ENCODE results near the gene LASP1. TPM values are rescaled to one million over a fixed set of nuclear protein-coding genes. Genes with fewer than 3 reads are reported as not detected.

LASP1 gene
- total RNA-seq, 1 donor from 2014 or later = 58.5 TPM

Other genes starting within 250 kb of the LASP1 start
- 2.7 TPM for gene EPOP, start 195.1 kb upstream of the LASP1 start, total RNA-seq
- 29.5 TPM for gene MLLT6, start 164.8 kb upstream of the LASP1 start, total RNA-seq
- 81.9 TPM for gene CISD3, start 139.7 kb upstream of the LASP1 start, total RNA-seq
- gene PCGF2, start 121.7 kb upstream of the LASP1 start, total RNA-seq = 4.4 TPM
- gene PSMB3, start 117.3 kb upstream of the LASP1 start, total RNA-seq = 98.2 TPM
- 19.8 TPM for gene PIP4K2B, start 70.5 kb upstream of the LASP1 start, total RNA-seq
- 11.2 TPM for gene CWC25, start 44.7 kb upstream of the LASP1 start, total RNA-seq
- 371 TPM for gene RPL23, start 16.3 kb upstream of the LASP1 start, total RNA-seq
- 0.08 TPM for gene FBXO47, start 97.3 kb downstream of the LASP1 start, total RNA-seq

Measured in left lobe of liver (tissue), 1 donor.